Smooth muscle cell (in vitro differentiated cells): Measurements from ENCODE around the gene C17orf75. TPM values are rescaled to one million over a fixed set of nuclear protein-coding genes. Genes with fewer than 3 reads are reported as not detected.

Experiments used
- DNase-seq: peaks from one replicate; lab custom pipeline; 2025; ENCODE audit not compliant: unreplicated experiment; lab: John Stamatoyannopoulos, UW
- H2AFZ ChIP-seq: fragments of 200-600 bp; sonication (generic); 2 replicates; pipeline ENCODE4 v1.6.0; 2016; ENCODE audit warnings: antibody characterized with exemption, low read depth, mild to moderate bottlenecking
- H3F3A ChIP-seq: fragments of 200-600 bp; sonication (generic); 2 replicates; pipeline ENCODE4 v1.6.0; 2017; ENCODE audit warnings: antibody characterized with exemption, low read depth
- H3K27ac ChIP-seq: fragments of 200-600 bp; sonication (generic); 2 replicates; pipeline ENCODE4 v1.5.1; 2016; ENCODE audit warnings: low read depth, mild to moderate bottlenecking
- H3K27me3 ChIP-seq: fragments of 200-600 bp; sonication (generic); 2 replicates; pipeline ENCODE4 v1.6.1; 2016; ENCODE audit warnings: low read depth, mild to moderate bottlenecking
- H3K36me3 ChIP-seq: fragments of 200-600 bp; sonication (generic); 2 replicates; pipeline ENCODE4 v1.5.1; 2016; ENCODE audit warnings: low read depth
- H3K4me1 ChIP-seq: fragments of 200-600 bp; sonication (generic); 2 replicates; pipeline ENCODE4 v1.5.1; 2016; ENCODE audit warnings: low read depth
- H3K4me2 ChIP-seq: fragments of 200-600 bp; sonication (generic); 2 replicates; pipeline ENCODE4 v1.6.0; 2016; ENCODE audit warnings: mild to moderate bottlenecking
- H3K4me3 ChIP-seq: fragments of 200-600 bp; sonication (generic); 2 replicates; pipeline ENCODE4 v1.5.1; 2016; ENCODE audit warnings: mild to moderate bottlenecking
- H3K79me2 ChIP-seq: fragments of 200-600 bp; sonication (generic); 2 replicates; pipeline ENCODE4 v1.6.0; 2016; ENCODE audit warnings: low read depth, mild to moderate bottlenecking
- H3K9ac ChIP-seq: fragments of 200-600 bp; sonication (generic); 2 replicates; pipeline ENCODE4 v1.6.0; 2016; ENCODE audit warnings: low read depth
- H3K9me3 ChIP-seq: fragments of 200-600 bp; sonication (generic); replicated peaks from 2 replicates; pipeline ENCODE4 v1.5.1; 2016; ENCODE audit warnings: low read depth
- H4K20me1 ChIP-seq: fragments of 200-600 bp; sonication (generic); 2 replicates; pipeline ENCODE4 v1.6.0; 2016; ENCODE audit warnings: low read depth
- CTCF ChIP-seq: fragments of 200-600 bp; sonication (generic); IDR thresholded peaks from 2 replicates; pipeline ENCODE4 v1.5.1; 2017; ENCODE audit warnings: borderline replicate concordance, mild to moderate bottlenecking, antibody characterized with exemption; ENCODE audit not compliant: insufficient read depth, poor library complexity, severe bottlenecking
- WGBS: methylation state at CpG from one replicate; pipeline ENCODE4 v1.1.7; 2016; ENCODE audit warnings: low lambda C conversion rate; 5-methylcytosine and 5-hydroxymethylcytosine counted together
- polyA plus RNA-seq: library from polyadenylated mRNA; unstranded; fragments of >200 nt; fragmentation: Nextera tagmentation; extraction: Ambion mirVana; gene quantifications from 2 replicates; pipeline ENCODE4 v1.2.1, GENCODE V29; 2016
- total RNA-seq: library from RNA; depleted of rRNA; stranded (reverse); fragments of >200 nt; gene quantifications from 2 replicates; pipeline ENCODE4 v1.2.3, GENCODE V29; 2014

Gene C17orf75
- total and polyA plus RNA-seq, 2 experiments from 2014 or later, result 10.2 to 15.2 TPM

DNA sequence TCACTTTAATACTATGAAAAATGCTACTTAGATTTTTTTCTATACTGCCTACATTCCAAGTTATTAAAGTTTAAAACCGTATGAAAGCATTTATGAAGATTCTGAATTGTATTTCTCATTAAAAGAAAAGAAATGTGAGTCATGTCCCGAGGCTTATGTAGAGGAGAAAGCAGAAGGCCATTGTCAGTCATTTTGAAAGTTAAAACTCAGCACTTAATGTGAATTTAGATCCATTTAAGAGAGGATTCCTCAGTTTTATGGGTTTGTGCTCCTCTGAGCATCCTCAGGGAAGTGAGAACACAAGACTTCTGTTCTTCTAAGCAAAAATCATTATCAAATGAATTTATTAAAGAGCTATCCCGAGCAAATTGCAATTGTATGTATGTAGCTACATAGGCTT is 11.8 kb downstream of the C17orf75 start:
- TF ChIP-seq CTCF, result no peak
- 93% methylated on average over 3 of the region's 3 CpGs for WGBS
- no peak overlapping the region for H2AFZ ChIP-seq

GRCh38 chr17:32327911-32328310 is 14.1 kb downstream of the C17orf75 start:
- H3K4me1 ChIP-seq, result peaks cover 10% of the 10 kb centered on the region
- H3F3A ChIP-seq, result no peaks in the 10 kb centered on the region
- no peaks in the 10 kb centered on the region for H3K27me3 ChIP-seq
- H3K27ac ChIP-seq, result no peak overlapping the region
- no peak overlapping the region for H3K4me2 ChIP-seq
- H3K9ac ChIP-seq, result no peak overlapping the region
- H4K20me1 ChIP-seq, result no peaks in the 10 kb centered on the region
- no peak for DNase-seq
- no peaks in the 10 kb centered on the region for H3K9me3 ChIP-seq
- H3K79me2 ChIP-seq, result no peaks in the 10 kb centered on the region
- H3K4me3 ChIP-seq, result no peak overlapping the region
- no peaks in the 10 kb centered on the region for H3K36me3 ChIP-seq
- 93% methylated on average over 1 of the region's 1 CpG for WGBS
- no peak for TF ChIP-seq CTCF
- no peak overlapping the region for H2AFZ ChIP-seq

More for the DNA sequence above, 11.8 kb downstream of the C17orf75 start:
- Histone ChIP-seq H3K79me2 (no peaks in the 10 kb centered on the region), H3K4me3 (no peak overlapping the region), H3K9ac (no peak overlapping the region), H3F3A (no peaks in the 10 kb centered on the region), H3K27ac (no peak overlapping the region), H3K4me2 (no peak overlapping the region), H3K9me3 (no peaks in the 10 kb centered on the region), H4K20me1 (no peaks in the 10 kb centered on the region), H3K36me3 (no peaks in the 10 kb centered on the region), H3K4me1 (no peaks in the 10 kb centered on the region), H3K27me3 (no peaks in the 10 kb centered on the region)
- DNase-seq, result no peak

DNA sequence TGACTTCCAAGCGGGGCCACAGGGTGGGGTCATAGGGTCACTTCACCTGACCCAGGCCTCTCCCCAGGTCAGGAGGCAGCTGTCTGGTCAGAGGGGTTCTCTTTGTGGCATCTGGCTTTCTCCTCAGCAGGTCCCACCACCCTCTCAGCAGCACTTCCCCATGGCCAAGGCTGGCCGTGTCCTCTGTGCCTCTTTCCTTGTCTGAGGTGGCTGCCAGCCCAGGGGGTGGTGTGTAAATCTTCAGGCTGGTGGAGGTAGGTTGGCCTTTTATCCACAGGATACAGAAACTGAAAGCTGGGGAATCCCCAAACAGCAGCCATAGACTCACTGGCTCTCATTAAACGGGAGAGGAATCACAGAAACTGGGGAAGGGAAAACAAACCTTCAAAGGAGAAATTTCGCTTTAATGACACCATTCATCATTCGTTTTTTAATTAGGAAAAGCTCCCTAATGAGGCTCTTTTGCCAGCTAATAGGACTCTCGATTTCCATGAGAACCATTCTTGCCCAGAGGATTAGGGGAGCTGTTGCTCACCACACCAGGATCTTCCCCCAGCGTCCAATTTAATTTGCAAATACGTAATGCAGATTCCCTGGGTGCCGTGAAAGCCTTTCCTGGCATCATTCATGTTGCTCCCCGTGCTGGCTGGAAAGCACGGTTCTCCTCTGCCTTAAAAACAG is 18.0 kb downstream of the C17orf75 start:
- Histone ChIP-seq H3K27ac (no peak overlapping the region), H3K4me3 (no peak overlapping the region), H3K79me2 (no peaks in the 10 kb centered on the region), H3K4me1 (peaks cover 10% of the 10 kb centered on the region), H3K4me2 (no peak overlapping the region), H3K9ac (no peak overlapping the region), H3K27me3 (no peaks in the 10 kb centered on the region), H4K20me1 (no peaks in the 10 kb centered on the region), H3F3A (no peaks in the 10 kb centered on the region), H3K36me3 (no peaks in the 10 kb centered on the region), H3K9me3 (no peaks in the 10 kb centered on the region), H2AFZ (no peak overlapping the region)
- DNase-seq, result no peak
- WGBS, result 57% methylated on average over 11 of the region's 11 CpGs
- no peak for TF ChIP-seq CTCF

GRCh38 chr17:32323046-32323445 is 18.9 kb downstream of the C17orf75 start:
- no peak overlapping the region for H3K4me3 ChIP-seq
- DNase-seq, result no peak
- H3K4me1 ChIP-seq, result peaks cover 10% of the 10 kb centered on the region
- no peaks in the 10 kb centered on the region for H3K36me3 ChIP-seq
- H3F3A ChIP-seq, result no peaks in the 10 kb centered on the region
- 96% methylated on average over 10 of the region's 10 CpGs for WGBS
- no peak overlapping the region for H3K4me2 ChIP-seq
- no peak overlapping the region for H3K9ac ChIP-seq
- no peaks in the 10 kb centered on the region for H3K79me2 ChIP-seq
- H3K27me3 ChIP-seq, result peaks cover 4% of the 10 kb centered on the region
- H3K9me3 ChIP-seq, result no peaks in the 10 kb centered on the region
- no peaks in the 10 kb centered on the region for H4K20me1 ChIP-seq
- H2AFZ ChIP-seq, result no peak overlapping the region
- TF ChIP-seq CTCF, result no peak
- H3K27ac ChIP-seq, result no peak overlapping the region
